ENCODE measurements around the gene TSC22D2. TPM values are rescaled to one million over a fixed set of nuclear protein-coding genes. Genes with fewer than 3 reads are reported as not detected.

Gene TSC22D2
- total and polyA plus RNA-seq, 2 experiments from 2014 or later, result 34.9 to 38.8 TPM

DNA sequence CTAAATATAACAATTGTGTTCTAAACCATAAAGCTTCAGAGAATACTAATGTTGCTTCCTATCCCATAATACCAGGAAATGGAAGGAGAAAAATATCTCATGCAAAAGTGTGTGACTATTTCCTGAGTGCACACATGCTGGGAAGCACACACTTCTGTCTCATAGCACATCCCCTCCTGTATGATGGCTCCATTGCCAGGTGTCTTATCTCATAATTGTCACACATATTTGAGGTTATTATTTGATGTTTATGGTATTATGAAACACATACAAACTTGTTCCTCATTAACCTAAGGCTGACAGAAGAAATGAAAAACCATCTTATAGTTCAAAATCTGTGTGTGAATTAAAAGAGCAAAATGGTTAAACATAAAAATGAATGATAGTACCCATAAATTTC, 72.8 kb downstream of the TSC22D2 start:
- no peak for DNase-seq (ENCODE audit: low spot score)
- Histone ChIP-seq H4K20me1 (ENCODE audit: insufficient read depth, poor library complexity, severe bottlenecking) (no peaks in the 10 kb centered on the region), H3K4me3 (no peak overlapping the region), H2AFZ (no peak overlapping the region), H3K9me2 (replicated peaks; ENCODE audit: insufficient read depth) (no peaks in the 10 kb centered on the region), H3K36me3 (replicated peaks; ENCODE audit: insufficient read depth, low read depth) (no peaks in the 10 kb centered on the region), H3K4me1 (ENCODE audit: insufficient read depth) (no peaks in the 10 kb centered on the region), H3K4me2 (no peak overlapping the region), H3K27me3 (no peaks in the 10 kb centered on the region), H3K9me3 (ENCODE audit: low read depth) (no peaks in the 10 kb centered on the region), H3K27ac (no peak overlapping the region), H3K79me2 (no peaks in the 10 kb centered on the region)
- TF ChIP-seq, protein P1, sequence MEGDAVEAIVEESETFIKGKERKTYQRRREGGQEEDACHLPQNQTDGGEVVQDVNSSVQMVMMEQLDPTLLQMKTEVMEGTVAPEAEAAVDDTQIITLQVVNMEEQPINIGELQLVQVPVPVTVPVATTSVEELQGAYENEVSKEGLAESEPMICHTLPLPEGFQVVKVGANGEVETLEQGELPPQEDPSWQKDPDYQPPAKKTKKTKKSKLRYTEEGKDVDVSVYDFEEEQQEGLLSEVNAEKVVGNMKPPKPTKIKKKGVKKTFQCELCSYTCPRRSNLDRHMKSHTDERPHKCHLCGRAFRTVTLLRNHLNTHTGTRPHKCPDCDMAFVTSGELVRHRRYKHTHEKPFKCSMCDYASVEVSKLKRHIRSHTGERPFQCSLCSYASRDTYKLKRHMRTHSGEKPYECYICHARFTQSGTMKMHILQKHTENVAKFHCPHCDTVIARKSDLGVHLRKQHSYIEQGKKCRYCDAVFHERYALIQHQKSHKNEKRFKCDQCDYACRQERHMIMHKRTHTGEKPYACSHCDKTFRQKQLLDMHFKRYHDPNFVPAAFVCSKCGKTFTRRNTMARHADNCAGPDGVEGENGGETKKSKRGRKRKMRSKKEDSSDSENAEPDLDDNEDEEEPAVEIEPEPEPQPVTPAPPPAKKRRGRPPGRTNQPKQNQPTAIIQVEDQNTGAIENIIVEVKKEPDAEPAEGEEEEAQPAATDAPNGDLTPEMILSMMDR (IDR thresholded peaks at IDR 0.05; ENCODE audit: poor library complexity), result no peak

DNA sequence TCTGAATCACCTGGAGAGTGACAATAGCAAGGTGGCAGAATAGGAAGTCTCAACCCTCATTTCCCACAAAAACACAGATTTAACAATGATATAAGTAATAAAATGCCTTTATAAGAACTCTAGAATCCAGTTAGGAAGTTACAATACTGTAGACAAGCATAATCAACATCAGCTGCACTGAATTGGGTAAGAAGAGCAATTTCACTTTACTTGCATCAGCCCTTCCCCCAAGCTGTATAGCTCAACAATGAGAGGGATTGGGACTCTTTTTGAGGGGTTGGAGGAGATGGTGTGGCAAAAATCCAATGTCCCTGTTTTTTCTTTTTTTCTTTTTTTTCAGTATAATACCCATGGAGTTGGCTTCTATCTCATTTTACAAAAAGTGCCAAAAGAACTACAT, 75.1 kb downstream of the TSC22D2 start:
- DNase-seq (ENCODE audit: low spot score), result no peak
- no peak overlapping the region for H3K4me3 ChIP-seq
- H3K79me2 ChIP-seq, result no peaks in the 10 kb centered on the region
- no peak for TF ChIP-seq EZH2 (IDR thresholded peaks at IDR 0.05; ENCODE audit: borderline replicate concordance)
- no peak for TF ChIP-seq EZH2phosphoT487 (IDR thresholded peaks at IDR 0.05; ENCODE audit: low read depth, severe bottlenecking, unreplicated experiment)
- TF ChIP-seq, protein P1 (IDR thresholded peaks at IDR 0.05; ENCODE audit: poor library complexity), result no peak
- no peaks in the 10 kb centered on the region for H3K36me3 ChIP-seq (replicated peaks; ENCODE audit: insufficient read depth, low read depth)
- H3K9me3 ChIP-seq (ENCODE audit: low read depth), result no peaks in the 10 kb centered on the region
- H3K27ac ChIP-seq, result no peak overlapping the region
- H3K27me3 ChIP-seq, result no peaks in the 10 kb centered on the region
- H3K4me2 ChIP-seq, result no peak overlapping the region
- H3K4me1 ChIP-seq (ENCODE audit: insufficient read depth), result no peaks in the 10 kb centered on the region
- no peak overlapping the region for H2AFZ ChIP-seq
- H4K20me1 ChIP-seq (ENCODE audit: insufficient read depth, poor library complexity, severe bottlenecking), result no peaks in the 10 kb centered on the region
- H3K9me2 ChIP-seq (replicated peaks; ENCODE audit: insufficient read depth), result no peaks in the 10 kb centered on the region

DNA sequence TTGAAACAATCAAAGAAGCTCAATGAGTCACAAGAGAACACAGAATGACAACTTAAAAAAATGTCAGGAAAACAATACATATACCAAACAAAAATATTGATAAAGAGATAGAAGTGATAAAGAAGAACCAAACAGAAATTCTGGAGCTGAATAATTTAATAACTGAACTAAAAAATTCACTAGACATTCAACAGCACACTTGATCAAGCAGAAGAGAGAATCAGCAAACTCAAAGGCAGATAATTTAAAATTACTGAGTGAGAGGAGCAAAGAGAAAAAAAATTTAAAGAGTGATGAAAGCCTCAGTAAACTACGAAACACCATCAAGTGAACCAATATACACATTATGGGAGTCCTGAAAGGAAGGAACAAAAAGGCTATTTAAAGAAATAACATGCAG, 76.3 kb downstream of the TSC22D2 start:
- no peak overlapping the region for H3K4me3 ChIP-seq
- no peak overlapping the region for H3K27ac ChIP-seq
- no peaks in the 10 kb centered on the region for H3K79me2 ChIP-seq
- 90% methylated on average over 1 of the region's 1 CpG for WGBS (ENCODE audit: low lambda C conversion rate, missing lambda C conversion rate)
- H3K9me3 ChIP-seq (ENCODE audit: low read depth), result no peaks in the 10 kb centered on the region
- H3K27me3 ChIP-seq, result no peaks in the 10 kb centered on the region
- TF ChIP-seq EZH2 (IDR thresholded peaks at IDR 0.05; ENCODE audit: borderline replicate concordance), result no peak
- TF ChIP-seq, protein P1 (IDR thresholded peaks at IDR 0.05; ENCODE audit: poor library complexity), result no peak
- TF ChIP-seq EZH2phosphoT487 (IDR thresholded peaks at IDR 0.05; ENCODE audit: low read depth, severe bottlenecking, unreplicated experiment), result no peak
- no peak for DNase-seq (ENCODE audit: low spot score)
- H2AFZ ChIP-seq, result no peak overlapping the region
- H4K20me1 ChIP-seq (ENCODE audit: insufficient read depth, poor library complexity, severe bottlenecking), result no peaks in the 10 kb centered on the region
- no peaks in the 10 kb centered on the region for H3K36me3 ChIP-seq (replicated peaks; ENCODE audit: insufficient read depth, low read depth)
- H3K4me1 ChIP-seq (ENCODE audit: insufficient read depth), result no peaks in the 10 kb centered on the region
- H3K4me2 ChIP-seq, result no peak overlapping the region
- no peaks in the 10 kb centered on the region for H3K9me2 ChIP-seq (replicated peaks; ENCODE audit: insufficient read depth)

DNA sequence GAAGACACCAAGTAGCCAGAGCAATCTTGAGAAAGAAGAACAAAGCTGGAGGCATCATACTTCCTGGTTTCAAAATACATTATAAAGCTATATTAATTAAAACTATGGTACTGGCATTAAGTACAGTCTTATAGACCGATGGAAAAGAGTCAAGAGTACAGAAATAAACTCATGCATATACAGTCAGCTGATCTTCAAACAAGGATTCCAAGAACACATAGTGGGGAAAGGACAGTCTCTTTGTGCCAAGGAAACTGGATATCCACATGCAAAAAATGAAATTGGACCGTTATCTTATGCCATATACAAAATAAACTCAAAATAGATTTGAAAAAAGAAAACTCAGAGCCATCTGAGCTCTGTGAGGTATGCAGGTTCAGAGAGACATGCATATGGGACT, 80.8 kb downstream of the TSC22D2 start:
- Histone ChIP-seq H2AFZ (no peak overlapping the region), H3K4me1 (ENCODE audit: insufficient read depth) (no peaks in the 10 kb centered on the region), H4K20me1 (ENCODE audit: insufficient read depth, poor library complexity, severe bottlenecking) (no peaks in the 10 kb centered on the region), H3K9me3 (ENCODE audit: low read depth) (no peaks in the 10 kb centered on the region), H3K27ac (no peak overlapping the region), H3K4me2 (no peak overlapping the region), H3K9me2 (replicated peaks; ENCODE audit: insufficient read depth) (no peaks in the 10 kb centered on the region), H3K4me3 (no peak overlapping the region), H3K79me2 (no peaks in the 10 kb centered on the region), H3K36me3 (replicated peaks; ENCODE audit: insufficient read depth, low read depth) (no peaks in the 10 kb centered on the region), H3K27me3 (no peaks in the 10 kb centered on the region)
- TF ChIP-seq EZH2phosphoT487 (IDR thresholded peaks at IDR 0.05; ENCODE audit: low read depth, severe bottlenecking, unreplicated experiment), result no peak
- 87% methylated on average over 2 of the region's 2 CpGs for WGBS (ENCODE audit: low lambda C conversion rate, missing lambda C conversion rate)
- DNase-seq (ENCODE audit: low spot score), result no peak
